Middle frontal gyrus (tissue), 1 donor: Measurements from ENCODE around the gene TESK1.
"Not testable (repeated sequence)": the region's sequence is repeated elsewhere in the genome, so short reads cannot be mapped to it uniquely, and the experiment has no call there.

Source experiments
- DNase-seq: peaks from one replicate; pipeline ENCODE4 v3.0.0-alpha.2; 2015; ENCODE audit warnings: low spot score; ENCODE audit errors: extremely low spot score

Gene TESK1

GRCh38 chr9:35579659-35580227 is 25.3 kb upstream of the TESK1 start:
- not testable (repeated sequence) for DNase-seq

- DNase-seq = not testable (repeated sequence)
These were observed 21.5 kb upstream of the TESK1 start for GRCh38 chr9:35583521-35583920.

GRCh38 chr9:35584681-35585080 is 20.4 kb upstream of the TESK1 start:
- DNase-seq = not testable (repeated sequence)

DNA sequence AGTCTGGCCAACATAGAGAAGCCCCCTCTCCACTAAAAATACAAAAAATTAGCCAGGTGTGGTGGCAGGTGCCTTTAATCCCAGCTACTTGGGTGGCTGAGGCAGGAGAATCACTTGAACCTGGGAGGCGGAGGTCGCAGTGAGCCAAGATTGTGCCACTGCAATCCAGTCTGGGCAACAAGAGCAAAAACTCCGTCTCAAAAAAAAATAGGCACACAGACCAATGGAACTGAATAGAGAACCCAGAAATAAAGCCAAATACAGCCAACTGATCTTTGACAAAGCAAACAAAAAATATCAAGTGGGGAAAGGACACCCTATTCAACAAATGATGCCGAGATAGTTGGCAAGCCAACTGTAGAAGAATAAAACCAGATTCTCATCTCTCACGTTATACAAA is 16.6 kb upstream of the TESK1 start:
- not testable (repeated sequence) for DNase-seq

GRCh38 chr9:35593581-35593980 is 11.5 kb upstream of the TESK1 start:
- no peak for DNase-seq

DNA sequence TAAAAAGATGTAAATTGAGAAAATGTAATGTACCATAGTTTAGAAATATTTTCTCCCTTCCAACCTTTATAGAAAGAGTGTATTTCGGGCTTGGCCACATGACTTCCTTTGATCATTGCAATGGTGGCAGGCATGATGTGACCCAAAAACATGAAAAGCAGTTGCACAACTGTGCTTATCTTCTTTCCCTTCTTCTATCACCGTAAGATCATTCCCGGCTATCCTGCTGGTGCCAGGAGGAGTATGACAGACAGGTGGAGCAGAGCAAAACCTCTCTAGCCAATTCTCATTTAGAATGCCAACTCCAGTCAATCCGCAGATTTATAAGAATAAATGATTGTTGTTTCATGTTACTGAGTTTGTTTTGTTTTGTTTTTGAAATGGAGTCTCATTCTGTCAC is 10.6 kb upstream of the TESK1 start:
- DNase-seq = no peak

GRCh38 chr9:35596907-35597306 is 8.2 kb upstream of the TESK1 start:
- not testable (repeated sequence) for DNase-seq

DNA sequence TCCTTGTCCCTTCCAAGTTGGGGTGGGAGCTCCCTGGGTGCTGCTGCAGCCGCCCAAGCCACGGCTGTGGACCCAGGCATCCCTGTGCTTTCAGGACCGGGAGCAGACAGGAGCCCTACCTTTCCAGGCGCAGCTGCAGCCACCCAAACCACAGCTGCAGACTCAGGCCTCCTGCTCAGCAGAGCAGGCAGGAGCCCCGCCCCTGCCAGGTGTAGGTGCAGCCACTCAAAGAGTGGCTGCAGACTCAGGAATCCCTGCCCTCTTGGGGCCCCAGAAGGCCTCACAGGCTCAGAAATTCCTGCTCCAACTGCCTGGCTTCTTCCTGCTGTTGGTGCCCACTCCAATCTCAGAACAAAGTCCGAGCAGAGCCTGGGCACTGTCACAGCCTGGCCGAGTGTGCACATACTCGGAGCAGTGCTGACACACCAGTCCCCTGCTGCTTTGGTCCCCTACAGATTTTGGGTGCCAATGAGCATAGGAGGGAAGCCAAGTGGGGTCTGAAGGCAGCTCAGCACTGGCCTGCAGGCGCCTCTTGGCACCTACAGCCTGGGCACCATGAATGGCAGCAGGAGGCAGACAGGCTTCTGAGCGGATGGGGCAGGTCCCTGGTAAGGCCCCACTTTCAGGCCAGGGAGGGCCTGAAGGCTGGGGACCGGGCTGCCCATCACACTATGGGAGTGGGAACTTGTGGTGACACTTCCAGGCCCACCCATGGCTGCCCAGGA is 6.0 kb upstream of the TESK1 start:
- no peak for DNase-seq

DNA sequence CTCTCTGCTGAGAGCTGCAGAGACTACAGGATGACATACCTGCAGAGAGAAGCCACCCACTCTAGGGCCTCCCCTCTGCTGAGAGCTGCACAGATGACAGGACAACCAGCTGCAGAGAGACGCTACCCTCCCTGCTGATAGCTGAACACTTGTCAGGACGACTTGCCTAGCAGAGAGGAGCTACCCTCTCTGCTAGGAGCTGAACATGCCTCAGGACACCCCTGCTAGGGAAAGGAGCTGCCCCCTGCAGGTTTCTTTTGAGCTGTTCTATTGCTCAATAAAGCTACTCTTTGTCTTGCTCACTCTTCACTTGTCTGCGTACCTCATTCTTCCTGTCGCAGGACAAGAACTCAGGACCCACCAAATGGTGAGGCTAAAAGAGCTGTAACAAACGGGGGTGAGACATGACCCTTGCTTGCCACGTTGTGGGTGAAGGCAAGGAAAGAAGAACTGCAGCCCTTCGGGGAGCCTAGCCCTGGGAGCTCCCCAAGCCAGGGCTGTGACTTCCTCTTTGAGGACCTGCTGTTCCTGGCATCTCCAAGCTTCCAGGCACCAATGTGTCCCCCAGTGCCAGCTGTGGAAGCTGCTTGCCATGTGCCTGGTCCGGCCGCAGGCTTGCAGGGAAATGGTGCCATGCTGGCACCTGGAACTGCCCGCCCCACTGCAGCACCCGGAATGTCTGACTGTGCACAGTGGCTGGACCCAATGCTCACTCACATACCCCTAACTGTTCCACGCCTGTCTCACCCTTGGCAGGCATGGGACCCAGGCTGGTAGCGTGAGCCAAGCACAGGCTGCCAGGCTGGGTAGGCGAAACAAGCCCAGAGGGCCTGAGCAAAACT is 5.1 kb upstream of the TESK1 start:
- no peak for DNase-seq

- DNase-seq = no peak
These were observed 1.5 kb upstream of the TESK1 start for GRCh38 chr9:35603506-35603985.

- peak; percentile 99 for DNase-seq
These were observed 980 bp upstream of the TESK1 start for GRCh38 chr9:35603986-35604577.

- DNase-seq = no peak
These were observed 482 bp downstream of the TESK1 start for GRCh38 chr9:35605351-35606137.

DNA sequence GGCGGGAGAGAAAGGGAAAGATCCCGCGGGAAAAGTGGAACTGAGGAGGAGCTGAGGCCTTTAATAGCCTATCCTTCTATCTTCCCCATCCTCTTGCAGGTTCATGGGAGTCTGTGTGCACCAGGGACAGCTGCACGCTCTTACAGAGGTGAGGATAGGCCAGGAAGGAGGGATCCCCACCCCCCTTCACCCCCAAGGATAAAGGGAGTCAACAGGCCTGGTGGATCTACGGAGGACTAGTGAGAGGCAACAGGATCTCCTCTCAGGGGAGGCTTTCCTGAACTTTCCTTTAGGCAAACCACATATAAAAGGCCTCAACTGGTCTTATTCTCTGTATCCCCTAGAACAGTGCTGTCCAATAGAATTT is 1.1 kb downstream of the TESK1 start:
- no peak for DNase-seq

GRCh38 chr9:35606726-35607125 is 1.7 kb downstream of the TESK1 start:
- no peak for DNase-seq

DNA sequence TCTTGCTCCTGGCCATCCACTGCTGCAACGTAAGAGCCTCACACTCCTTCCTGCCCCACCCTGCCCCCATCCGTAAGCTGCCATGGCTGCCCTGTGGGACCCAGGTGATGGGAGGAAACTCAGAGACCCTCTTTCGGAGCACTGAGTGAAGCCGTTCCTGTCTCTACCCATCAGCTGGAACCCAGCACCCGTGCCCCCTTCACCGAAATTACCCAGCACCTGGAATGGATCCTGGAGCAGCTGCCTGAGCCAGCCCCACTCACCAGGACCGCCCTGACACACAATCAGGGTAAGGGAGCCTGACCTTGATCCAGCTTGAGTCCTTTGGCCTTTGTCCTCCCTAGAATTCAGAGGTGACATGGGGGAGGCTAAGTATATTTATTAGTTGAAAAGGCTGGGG is 3.2 kb downstream of the TESK1 start:
- no peak for DNase-seq

- DNase-seq = no peak
These were observed 4.1 kb downstream of the TESK1 start for GRCh38 chr9:35609001-35609819.

DNA sequence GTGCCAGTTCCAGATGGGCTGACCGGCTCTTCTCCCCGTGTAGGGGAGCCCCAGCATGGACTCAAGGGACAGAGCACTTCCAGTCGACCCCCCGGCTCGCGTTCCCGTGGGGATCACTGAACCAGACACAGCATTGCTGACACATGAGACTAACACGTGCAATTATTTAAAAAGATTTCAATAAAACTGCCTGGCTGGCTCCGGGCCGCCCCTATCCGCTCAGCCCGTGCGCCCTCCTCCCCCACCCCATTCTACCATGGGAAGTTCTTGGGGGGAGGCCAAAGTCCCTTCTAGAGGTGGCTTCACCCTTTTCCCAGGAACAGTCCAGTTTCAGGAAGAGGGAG is 4.7 kb downstream of the TESK1 start:
- DNase-seq = no peak

- DNase-seq = peak; percentile 48
These were observed 6.3 kb downstream of the TESK1 start for GRCh38 chr9:35611230-35611797.

DNA sequence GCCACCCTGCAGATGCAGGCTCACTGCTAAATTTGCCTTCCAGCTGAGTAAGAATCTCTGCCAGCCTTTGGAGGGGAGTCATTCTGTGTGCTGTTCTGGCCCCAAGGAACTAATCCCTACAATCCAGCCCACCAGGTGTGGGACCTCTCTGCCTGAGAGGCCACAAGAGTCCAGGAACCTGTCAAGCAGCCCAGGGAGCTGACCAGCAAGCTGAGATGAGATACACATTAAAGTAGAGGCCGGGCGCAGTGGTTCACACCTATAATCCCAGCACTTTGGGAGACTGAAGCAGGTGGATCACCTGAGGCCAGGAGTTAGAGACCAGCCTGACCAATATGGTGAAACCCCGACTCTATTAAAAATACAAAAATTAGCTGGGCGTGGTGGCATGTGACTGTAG is 7.0 kb downstream of the TESK1 start:
- not testable (repeated sequence) for DNase-seq

- no peak for DNase-seq
These were observed 7.8 kb downstream of the TESK1 start for GRCh38 chr9:35612843-35613242.
